ENCODE data around the gene PCSK6.

Gene PCSK6

DNA sequence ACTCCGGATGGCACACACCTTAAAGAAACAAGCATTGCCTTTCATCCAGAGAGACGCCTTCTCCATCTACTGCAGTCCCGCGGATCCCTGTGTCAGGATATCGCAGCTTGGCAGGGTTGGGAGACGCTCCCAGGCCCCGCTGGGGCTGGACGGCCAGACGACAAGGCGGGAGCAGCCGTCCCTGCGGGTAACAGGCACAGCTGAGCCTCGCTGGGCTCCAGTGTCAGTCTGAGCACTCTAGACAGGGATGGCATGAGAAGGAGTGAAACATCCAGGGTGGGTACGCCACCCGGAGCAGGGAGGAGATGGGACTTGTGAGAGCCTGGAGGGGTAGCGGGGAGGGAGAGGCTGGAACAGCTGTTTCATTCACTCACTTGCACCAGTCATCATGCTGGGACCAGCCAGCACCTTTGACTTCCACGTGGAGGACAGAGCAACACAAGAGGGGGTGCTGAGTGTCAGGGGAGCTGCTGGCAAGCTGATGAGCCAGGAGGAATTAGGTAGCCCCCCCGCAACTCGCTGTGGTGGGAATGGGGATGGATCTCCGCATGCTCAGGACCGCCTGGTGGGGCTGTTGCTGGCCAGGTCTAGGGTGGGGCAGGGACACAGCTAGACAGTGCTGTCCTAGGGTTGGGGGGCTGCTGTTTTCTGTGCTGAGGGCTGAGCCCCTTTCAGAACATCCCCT is 162.9 kb downstream of the PCSK6 start:
- no peak for ATAC-seq
- H3K36me3 Mint-ChIP-seq, result no peaks in the 10 kb centered on the region
- H3K27ac Mint-ChIP-seq, result no peak overlapping the region
- H3K9me3 Mint-ChIP-seq, result no peaks in the 10 kb centered on the region
- H3K27me3 Mint-ChIP-seq, result peaks cover 87% of the 10 kb centered on the region
- no peaks in the 10 kb centered on the region for H3K4me1 Mint-ChIP-seq
- no peak overlapping the region for H3K4me3 Mint-ChIP-seq

DNA sequence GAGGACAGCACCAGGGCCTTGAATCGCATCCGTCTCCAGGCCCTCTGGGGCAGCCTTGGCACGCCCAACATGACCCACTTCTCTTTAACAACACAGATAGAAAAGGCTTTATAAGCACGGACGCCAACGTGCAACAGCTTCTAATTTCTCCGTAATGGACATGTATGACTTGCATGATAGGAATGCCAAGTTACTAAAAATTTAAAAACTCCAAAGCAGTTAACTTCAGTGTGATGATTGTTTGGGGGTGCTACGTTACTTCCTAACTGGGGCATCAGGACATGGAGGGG is 163.5 kb downstream of the PCSK6 start:
- peaks cover 4% of the 10 kb centered on the region for H3K4me1 Mint-ChIP-seq
- H3K27me3 Mint-ChIP-seq, result peaks cover 93% of the 10 kb centered on the region
- ATAC-seq, result no peak
- no peaks in the 10 kb centered on the region for H3K9me3 Mint-ChIP-seq
- H3K27ac Mint-ChIP-seq, result no peak overlapping the region
- no peaks in the 10 kb centered on the region for H3K36me3 Mint-ChIP-seq
- H3K4me3 Mint-ChIP-seq, result no peak overlapping the region

DNA sequence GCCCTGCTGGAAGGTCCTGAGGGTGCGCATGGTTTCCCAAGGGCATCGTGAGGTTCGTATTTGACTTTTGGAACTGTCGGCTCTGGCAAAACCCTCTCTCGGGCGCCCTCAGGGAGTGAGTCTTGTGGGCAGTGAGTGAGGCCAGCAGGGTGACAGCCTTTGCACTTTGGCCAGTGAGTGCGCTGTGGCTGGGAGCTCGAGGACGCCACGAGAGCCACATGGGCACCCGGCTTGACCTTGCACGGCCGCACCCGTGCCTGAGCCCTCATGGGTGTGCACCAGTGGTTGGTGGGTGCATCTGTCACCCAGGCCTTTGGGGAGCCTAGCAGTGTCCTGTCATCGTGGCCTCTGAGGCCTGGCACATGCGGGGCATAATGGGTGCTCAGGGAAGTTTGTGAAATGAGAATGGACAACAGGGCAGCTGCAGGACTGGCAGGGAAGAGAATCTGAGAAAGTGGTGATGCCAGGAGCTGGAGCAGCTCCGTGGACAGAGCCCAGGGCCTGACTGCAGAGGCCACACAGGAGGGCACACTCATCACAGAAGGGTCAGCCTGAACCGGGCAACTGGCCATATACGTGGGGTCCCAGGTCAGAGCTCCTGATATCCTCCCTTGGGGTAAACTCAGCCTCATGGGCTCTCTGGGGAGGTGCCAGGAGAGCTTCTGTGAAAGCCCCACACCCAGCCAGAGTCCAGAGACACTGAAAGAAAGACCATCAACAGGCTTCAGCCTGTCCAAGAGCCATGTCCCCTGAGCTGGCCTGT is 164.1 kb downstream of the PCSK6 start:
- no peaks in the 10 kb centered on the region for H3K36me3 Mint-ChIP-seq
- no peak overlapping the region for H3K4me3 Mint-ChIP-seq
- H3K4me1 Mint-ChIP-seq, result peaks cover 9% of the 10 kb centered on the region
- peaks cover 94% of the 10 kb centered on the region for H3K27me3 Mint-ChIP-seq
- H3K27ac Mint-ChIP-seq, result no peak overlapping the region
- no peaks in the 10 kb centered on the region for H3K9me3 Mint-ChIP-seq
- no peak for ATAC-seq

DNA sequence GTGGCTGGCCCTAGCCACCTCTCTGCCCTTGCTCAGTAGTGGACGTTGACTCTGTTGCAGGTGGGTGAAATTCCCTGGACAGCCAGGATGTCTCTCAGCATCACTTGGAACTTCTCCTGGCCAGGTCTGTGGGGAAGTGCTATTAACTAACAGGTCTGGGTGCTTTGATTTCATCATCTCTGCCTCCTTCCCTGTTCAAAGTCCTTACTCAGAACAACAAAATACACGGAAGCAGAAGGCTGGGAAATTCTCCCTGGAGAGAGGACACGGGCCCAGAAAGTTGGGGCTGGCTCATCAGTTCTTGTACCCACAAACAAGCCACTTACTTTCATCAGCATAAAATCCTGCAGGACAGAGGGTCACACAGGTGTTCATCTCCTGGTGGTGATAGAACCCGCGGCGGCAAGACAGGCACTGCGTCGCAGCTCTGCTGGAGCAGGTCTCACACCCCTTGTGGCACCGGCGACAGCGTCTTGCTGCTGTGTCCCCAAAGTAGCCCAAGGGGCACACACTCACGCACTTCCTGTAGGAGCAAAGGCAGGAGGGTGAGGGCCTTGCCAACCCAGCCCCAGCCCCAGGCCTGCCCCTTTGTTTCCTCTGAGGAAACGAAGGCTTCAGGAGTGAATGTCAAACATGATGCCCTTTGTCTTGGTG is 164.9 kb downstream of the PCSK6 start:
- Mint-ChIP-seq H3K27ac (no peak overlapping the region), H3K27me3 (peaks cover 94% of the 10 kb centered on the region), H3K9me3 (no peaks in the 10 kb centered on the region), H3K4me3 (no peak overlapping the region), H3K4me1 (peaks cover 12% of the 10 kb centered on the region), H3K36me3 (no peaks in the 10 kb centered on the region)
- ATAC-seq, result no peak

GRCh38 chr15:101323793-101324523 is 165.5 kb downstream of the PCSK6 start:
- no peak for ATAC-seq
- Mint-ChIP-seq H3K4me3 (no peak overlapping the region), H3K36me3 (no peaks in the 10 kb centered on the region), H3K27me3 (peaks cover 97% of the 10 kb centered on the region), H3K27ac (no peak overlapping the region), H3K9me3 (no peaks in the 10 kb centered on the region), H3K4me1 (peaks cover 12% of the 10 kb centered on the region)

- no peaks in the 10 kb centered on the region for H3K9me3 Mint-ChIP-seq
- no peak overlapping the region for H3K27ac Mint-ChIP-seq
- no peak overlapping the region for H3K4me3 Mint-ChIP-seq
- peaks cover 97% of the 10 kb centered on the region for H3K27me3 Mint-ChIP-seq
- no peaks in the 10 kb centered on the region for H3K36me3 Mint-ChIP-seq
- ATAC-seq, result no peak
- peaks cover 12% of the 10 kb centered on the region for H3K4me1 Mint-ChIP-seq
Observed at GRCh38 chr15:101322854-101323477, 166.5 kb downstream of the PCSK6 start.

DNA sequence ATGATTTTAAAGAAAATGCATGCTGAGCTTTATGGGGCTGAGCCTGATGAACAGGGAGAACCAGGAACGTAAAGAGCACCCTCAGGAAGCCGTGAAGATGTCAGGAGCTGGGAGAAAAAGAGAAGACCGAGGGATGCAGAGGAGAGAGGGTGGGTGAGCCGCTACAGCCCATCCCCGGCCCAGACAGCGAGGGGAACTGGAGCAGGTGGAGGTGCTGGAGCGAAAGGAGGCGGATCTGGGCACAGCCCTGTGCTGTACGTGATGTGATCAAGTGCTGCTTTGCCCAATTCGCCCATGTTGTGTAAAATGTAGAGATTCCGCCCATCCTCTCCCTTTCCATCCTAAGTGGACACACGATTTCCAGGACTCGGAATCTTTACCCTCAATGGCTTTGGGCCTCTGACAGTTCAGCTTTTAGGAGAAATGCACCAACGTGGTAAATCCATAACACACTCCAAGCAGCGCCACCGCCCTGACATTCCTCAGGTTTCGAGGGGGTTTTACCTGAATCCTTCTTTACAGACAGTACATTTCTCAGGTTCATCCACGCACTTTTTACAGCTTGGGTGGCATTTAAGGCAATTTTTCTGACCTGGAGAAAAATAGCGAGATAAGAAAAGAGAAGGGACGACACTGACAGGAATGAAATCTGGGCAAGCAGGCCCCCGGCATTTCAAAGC is 167.4 kb downstream of the PCSK6 start:
- Mint-ChIP-seq H3K9me3 (no peaks in the 10 kb centered on the region), H3K36me3 (no peaks in the 10 kb centered on the region), H3K27me3 (peaks cover 98% of the 10 kb centered on the region), H3K4me3 (no peak overlapping the region), H3K4me1 (peaks cover 12% of the 10 kb centered on the region), H3K27ac (no peak overlapping the region)
- ATAC-seq, result no peak

- peak overlapping the region; percentile 44 for H3K4me3 Mint-ChIP-seq
- ATAC-seq, result peak; percentile 57
- H3K27me3 Mint-ChIP-seq, result peaks cover 95% of the 10 kb centered on the region
- peaks cover 12% of the 10 kb centered on the region for H3K4me1 Mint-ChIP-seq
- H3K9me3 Mint-ChIP-seq, result no peaks in the 10 kb centered on the region
- H3K36me3 Mint-ChIP-seq, result no peaks in the 10 kb centered on the region
- no peak overlapping the region for H3K27ac Mint-ChIP-seq
Observed at GRCh38 chr15:101320501-101321052, 168.9 kb downstream of the PCSK6 start.

- Mint-ChIP-seq H3K27ac (no peak overlapping the region), H3K36me3 (no peaks in the 10 kb centered on the region), H3K9me3 (no peaks in the 10 kb centered on the region), H3K27me3 (peaks cover 78% of the 10 kb centered on the region), H3K4me1 (peaks cover 12% of the 10 kb centered on the region), H3K4me3 (no peak overlapping the region)
- ATAC-seq, result no peak
Observed at GRCh38 chr15:101318839-101319238, 170.7 kb downstream of the PCSK6 start.

GRCh38 chr15:101318147-101318819 is 171.2 kb downstream of the PCSK6 start:
- H3K27me3 Mint-ChIP-seq, result peaks cover 73% of the 10 kb centered on the region
- H3K4me3 Mint-ChIP-seq, result no peak overlapping the region
- no peak overlapping the region for H3K27ac Mint-ChIP-seq
- no peak for ATAC-seq
- H3K36me3 Mint-ChIP-seq, result no peaks in the 10 kb centered on the region
- no peaks in the 10 kb centered on the region for H3K9me3 Mint-ChIP-seq
- H3K4me1 Mint-ChIP-seq, result peaks cover 12% of the 10 kb centered on the region

- Mint-ChIP-seq H3K9me3 (no peaks in the 10 kb centered on the region), H3K4me1 (peaks cover 12% of the 10 kb centered on the region), H3K27ac (no peak overlapping the region), H3K36me3 (no peaks in the 10 kb centered on the region), H3K4me3 (no peak overlapping the region), H3K27me3 (peaks cover 67% of the 10 kb centered on the region)
- ATAC-seq, result no peak
Observed at GRCh38 chr15:101317336-101317872, 172.1 kb downstream of the PCSK6 start.

DNA sequence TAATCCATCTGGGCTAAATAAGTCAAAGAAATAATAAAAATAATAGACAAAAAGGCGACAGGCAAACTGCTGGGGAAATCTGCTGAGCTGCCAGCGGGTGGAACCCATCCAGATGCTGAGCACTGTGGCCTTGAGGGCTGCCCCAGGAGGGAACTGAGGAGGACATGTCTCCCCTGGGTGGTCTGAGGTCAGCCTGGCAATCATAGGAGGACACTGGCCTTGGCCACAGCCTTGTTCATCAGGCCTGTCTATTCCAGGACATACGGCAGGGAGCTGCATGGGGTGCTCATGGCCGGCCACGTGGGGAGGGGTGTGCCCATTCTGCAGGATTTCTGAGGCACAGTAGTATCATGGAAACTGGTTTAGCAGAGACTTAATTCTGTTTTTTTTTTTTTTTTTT is 173.0 kb downstream of the PCSK6 start:
- Mint-ChIP-seq H3K27ac (no peak overlapping the region), H3K4me3 (no peak overlapping the region)
- ATAC-seq, result no peak

GRCh38 chr15:101315736-101316135 is 173.8 kb downstream of the PCSK6 start:
- Mint-ChIP-seq H3K36me3 (no peaks in the 10 kb centered on the region), H3K4me1 (peaks cover 6% of the 10 kb centered on the region), H3K4me3 (no peak overlapping the region), H3K27ac (no peak overlapping the region), H3K9me3 (no peaks in the 10 kb centered on the region), H3K27me3 (peaks cover 66% of the 10 kb centered on the region)
- no peak for ATAC-seq

More for the DNA sequence above, 173.0 kb downstream of the PCSK6 start:
- H3K36me3 Mint-ChIP-seq, result no peaks in the 10 kb centered on the region
- peaks cover 12% of the 10 kb centered on the region for H3K4me1 Mint-ChIP-seq
- H3K27me3 Mint-ChIP-seq, result peaks cover 67% of the 10 kb centered on the region
- no peaks in the 10 kb centered on the region for H3K9me3 Mint-ChIP-seq

Measured in stimulated activated memory B cell treated with anti-CD40 and anti-IgM and Interleukin-4, amounts not matched to agents 10 μg/mL and 1 μg/mL and 100 μg/mL, for 72 hours (primary cell).